GM18858 (cell line): ENCODE data around the gene CACNA1I.

Experiments
- ATAC-seq: cut with Tn5 transposase; IDR thresholded peaks from one replicate; pipeline ENCODE4 v1.9.1; 2021; ENCODE audit not compliant: unreplicated experiment

Gene CACNA1I

DNA sequence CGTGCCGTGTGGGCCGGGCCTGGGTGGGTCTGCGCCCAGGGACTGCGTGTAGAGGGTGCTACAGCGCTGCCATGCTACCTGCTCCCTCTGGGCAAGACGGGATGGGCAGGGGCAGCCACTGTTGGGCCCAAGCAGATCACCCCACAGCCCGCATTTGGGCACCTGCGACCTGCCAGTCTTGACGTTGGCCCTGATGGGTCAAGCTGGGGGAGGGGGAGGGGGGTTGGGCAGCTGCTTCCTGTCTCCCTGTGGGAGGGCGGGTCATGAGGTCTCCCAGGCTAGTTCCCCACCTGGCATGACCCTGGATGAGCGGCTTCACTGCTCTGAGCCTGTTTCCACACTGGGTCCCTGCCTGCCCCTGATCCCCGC is 35.2 kb upstream of the CACNA1I start:
- no peak for ATAC-seq

GRCh38 chr22:39535831-39536449 is 34.6 kb upstream of the CACNA1I start:
- no peak for ATAC-seq

DNA sequence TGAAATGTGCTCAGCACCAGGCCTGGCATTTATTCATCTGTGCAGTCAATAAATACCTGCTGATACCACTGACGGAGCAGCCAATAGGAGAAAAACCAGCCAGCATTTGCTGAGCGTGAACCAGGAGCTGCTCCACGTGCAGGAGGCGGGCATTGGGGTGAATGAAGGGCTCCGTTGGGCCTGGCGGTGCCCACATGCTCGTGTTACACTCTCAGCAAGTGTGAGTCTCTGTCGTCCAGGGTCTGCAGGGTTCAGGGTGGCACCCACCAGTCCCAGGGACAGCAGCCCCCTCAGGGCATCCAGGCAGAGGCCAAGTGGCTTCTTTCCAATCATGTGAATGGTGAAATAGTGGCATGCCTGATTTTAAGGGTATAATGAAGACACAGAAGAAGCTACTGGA is 33.8 kb upstream of the CACNA1I start:
- no peak for ATAC-seq

GRCh38 chr22:39537975-39538374 is 32.6 kb upstream of the CACNA1I start:
- no peak for ATAC-seq

GRCh38 chr22:39543095-39543494 is 27.5 kb upstream of the CACNA1I start:
- no peak for ATAC-seq

DNA sequence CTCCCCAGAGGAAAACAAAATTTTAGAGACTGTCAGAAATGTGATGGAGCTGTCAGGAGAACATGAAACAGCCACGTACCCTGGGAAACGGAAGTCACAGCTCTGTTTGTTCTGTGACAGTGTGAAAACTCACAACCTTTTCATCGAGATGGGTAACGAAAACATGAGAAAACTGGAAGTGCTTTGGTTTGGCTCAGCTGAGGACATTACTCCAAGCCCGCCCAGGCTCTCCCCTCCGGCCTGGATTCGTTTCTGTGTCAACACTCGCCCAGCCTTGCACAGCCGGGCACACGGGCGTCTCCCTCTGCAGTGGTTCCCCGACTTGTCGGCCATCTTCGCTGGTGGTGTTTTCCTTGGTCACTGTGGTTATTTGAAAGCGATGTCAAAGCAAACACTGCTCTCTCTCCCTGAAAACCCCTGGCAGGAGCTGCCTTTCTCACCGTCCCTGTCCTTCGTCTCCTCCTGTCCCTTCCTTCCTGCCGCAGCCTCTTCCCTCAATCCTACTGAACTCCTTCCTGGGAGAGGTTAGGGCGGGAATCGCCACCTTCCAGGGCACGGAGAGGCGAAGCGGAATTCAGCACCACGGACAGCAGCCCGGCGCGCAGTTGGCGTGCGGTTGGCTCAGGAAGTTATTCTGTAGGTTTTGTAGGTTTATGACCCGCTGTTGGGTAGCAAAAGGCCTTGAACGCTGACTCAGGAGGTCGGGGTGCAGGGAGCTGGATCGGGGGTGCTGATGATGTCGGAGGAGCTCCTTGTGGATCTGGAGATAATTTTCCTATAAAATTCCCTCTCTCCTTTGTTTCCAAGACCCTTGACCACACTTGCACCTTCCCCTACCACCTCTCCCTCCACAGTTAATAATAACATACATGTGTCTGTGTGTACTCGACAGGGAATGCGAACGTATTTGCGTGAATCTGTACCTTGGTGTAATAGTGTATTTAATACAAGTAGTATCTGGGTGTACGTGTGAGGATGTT is 24.9 kb upstream of the CACNA1I start:
- no peak for ATAC-seq

GRCh38 chr22:39546889-39547586 is 23.5 kb upstream of the CACNA1I start:
- no peak for ATAC-seq

DNA sequence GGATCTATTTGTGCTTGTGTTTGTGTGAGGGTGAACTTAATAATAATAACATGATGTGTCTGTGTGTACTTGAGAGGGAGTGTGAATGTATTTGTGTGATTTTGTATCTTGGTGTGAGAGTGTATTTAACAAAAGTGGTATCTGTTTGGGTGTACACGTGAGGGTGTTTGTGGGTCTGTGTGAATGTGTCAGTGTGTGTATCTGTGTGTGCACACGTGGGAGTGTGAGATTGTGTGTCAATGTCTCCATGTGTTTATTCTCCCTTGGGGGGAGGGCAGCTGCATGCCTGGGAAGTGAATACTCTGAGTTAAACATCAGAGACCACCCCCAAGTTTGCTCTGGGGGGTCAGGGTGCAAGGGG is 23.0 kb upstream of the CACNA1I start:
- no peak for ATAC-seq

GRCh38 chr22:39553429-39553828 is 17.1 kb upstream of the CACNA1I start:
- ATAC-seq, result no peak

DNA sequence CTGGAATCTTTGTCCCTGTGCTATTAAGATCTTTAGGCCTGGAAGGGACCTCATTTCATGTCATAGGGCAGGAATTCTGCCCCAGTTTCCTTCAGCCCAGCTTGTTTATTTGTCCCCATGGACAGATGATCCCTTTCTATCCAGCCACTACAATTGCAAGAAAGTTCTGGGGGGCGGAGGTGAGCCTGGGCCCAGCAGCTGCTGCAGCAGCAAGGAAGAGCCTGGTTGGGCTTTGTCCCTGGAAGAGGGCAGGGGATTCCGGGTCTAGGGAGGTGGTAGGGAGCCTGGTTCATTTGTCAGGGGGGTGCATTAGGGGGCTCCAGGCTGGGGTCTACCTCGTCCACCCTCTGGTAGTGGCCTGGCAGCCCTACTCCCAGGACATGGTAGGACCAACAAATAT is 16.4 kb upstream of the CACNA1I start:
- ATAC-seq, result no peak

DNA sequence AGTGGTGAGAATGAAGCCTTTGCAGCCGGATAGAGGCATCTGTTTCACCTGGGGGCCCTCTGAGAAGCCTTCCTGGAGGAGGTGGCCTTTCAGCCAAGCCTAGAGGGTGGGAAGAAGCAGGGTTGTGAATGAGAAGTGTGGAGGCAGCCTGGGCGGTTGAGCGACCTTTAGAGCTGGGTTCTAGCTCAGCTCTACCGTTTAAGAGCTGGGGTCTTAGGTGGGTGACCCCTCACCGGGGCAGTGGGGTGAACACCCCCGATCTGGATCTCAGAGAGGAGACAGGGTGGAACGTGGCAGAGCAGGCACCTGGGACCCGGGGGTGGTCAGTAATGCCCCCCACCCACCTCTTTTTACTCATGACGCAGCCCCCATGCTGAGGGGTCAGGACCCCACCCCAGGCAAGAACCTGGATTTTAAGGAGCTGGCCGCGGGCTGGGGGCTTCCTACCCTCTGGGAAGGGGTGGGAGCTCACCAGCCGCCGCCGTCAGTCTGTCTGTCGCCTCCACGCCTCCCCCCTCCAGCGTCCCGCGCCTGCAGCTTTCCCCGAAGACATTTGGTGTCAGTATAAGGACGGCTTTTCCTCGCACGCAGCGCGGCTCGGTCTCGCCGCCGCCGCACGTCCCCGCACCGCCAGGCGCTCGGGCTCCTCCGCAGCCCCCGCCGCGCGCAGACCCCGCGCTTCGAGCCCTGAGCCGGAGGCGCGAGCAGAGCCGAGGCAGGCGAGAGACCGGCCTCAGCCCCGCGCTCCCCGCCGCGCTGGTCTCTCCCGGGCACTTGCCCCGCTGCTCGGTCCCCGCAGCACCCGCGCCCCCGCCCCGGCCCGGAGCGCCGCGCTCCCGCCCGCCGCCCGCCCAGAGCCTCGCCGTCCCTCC is 13.3 kb upstream of the CACNA1I start:
- no peak for ATAC-seq

GRCh38 chr22:39558254-39558727 is 12.3 kb upstream of the CACNA1I start:
- no peak for ATAC-seq

DNA sequence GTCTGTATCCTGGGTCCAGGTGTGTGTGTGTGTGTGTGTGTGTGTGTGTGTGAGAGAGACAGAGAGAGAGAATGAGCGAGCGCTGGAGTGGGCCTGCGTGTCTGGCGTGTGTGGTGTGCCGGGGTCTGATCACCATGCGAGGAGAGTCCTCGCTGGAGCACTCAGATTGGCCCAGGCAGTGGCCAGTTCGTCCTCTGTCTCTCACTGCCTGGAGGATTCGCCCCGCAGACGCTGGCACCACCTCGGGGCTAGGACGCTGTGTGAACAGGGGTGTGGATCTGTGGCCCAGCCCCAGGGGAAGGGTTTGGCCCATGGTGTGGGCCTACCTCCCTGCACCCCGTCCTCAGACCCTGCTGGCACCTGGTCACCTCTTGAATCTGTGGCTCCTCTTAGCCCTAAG is 11.6 kb upstream of the CACNA1I start:
- no peak for ATAC-seq

- ATAC-seq, result no peak
These were observed 11.0 kb upstream of the CACNA1I start for GRCh38 chr22:39559456-39560105.

DNA sequence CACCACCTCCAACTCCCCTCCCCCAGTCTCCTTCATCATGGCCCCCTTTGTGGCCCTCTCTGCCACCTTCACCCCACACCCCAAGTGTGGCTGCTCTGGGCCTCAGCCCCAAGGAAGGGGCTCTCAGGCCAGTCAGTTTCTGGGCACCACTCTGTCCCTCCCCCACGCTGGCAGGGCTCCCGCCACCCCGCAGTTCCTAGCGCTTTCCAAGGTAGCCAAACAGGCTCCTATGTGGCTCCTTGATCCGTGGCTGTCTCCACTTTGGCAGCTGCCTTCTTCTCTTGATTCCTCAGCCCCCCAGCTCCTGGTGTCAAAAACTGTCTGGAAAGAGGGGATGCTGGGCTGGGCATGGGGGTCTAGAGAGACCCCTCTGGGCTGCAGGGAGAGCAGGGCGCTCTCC is 10.4 kb upstream of the CACNA1I start:
- ATAC-seq, result no peak

GRCh38 chr22:39562839-39563489 is 7.6 kb upstream of the CACNA1I start:
- ATAC-seq, result no peak

DNA sequence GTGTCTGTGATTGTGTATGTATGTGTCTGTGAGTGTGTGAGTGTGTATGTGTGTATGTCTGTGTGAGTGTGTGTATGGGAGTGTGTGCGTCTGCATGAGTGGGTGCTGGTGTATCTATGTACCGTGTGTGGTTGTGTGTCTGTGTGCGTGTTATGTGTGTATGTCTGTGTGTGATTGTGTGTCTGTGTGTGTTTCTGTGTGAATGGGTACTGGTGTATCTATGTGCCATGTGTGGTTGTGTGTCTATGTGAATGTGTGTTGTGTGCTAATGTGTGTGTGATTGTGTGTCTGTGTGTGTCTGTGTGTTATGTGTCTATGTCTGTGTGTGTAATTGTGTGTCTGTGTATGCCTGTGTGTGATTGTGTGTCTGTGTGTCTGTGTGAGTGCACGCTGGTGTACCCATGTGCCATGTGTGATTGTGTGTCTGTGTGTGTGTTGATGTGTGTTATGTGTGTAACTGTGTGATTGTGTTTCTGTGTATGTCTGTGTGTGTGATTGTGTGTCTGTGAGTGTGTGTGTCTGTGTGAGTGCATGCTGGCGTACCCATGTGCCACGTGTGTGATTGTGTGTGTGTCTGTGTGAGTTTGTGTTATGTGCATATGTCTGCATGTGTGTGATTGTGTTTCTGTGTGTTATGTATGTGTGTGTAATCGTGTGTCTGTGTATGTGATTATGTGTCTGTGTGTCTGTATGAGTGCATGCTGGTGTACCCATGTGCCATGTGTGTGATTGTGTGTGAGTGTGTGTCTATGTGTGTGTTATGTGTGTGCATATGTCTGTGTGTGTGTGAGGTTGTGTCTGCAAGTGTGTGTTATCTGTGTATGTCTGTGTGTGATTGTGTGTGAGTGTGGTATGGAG is 6.8 kb upstream of the CACNA1I start:
- no peak for ATAC-seq

GRCh38 chr22:39565414-39565944 is 5.1 kb upstream of the CACNA1I start:
- no peak for ATAC-seq
